ENCODE measurements around the gene RPL13.
"Not testable (repeated sequence)": the region's sequence is repeated elsewhere in the genome, so short reads cannot be mapped to it uniquely, and the experiment has no call there.

Gene RPL13

DNA sequence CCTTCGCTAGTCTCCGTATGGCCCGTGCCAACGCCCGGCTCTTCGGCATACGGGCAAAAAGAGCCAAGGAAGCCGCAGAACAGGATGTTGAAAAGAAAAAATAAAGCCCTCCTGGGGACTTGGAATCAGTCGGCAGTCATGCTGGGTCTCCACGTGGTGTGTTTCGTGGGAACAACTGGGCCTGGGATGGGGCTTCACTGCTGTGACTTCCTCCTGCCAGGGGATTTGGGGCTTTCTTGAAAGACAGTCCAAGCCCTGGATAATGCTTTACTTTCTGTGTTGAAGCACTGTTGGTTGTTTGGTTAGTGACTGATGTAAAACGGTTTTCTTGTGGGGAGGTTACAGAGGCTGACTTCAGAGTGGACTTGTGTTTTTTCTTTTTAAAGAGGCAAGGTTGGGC lies 2.5 kb downstream of the RPL13 start:
- DNase-seq (ENCODE audit: low read depth in 2 of 2): no peak

DNA sequence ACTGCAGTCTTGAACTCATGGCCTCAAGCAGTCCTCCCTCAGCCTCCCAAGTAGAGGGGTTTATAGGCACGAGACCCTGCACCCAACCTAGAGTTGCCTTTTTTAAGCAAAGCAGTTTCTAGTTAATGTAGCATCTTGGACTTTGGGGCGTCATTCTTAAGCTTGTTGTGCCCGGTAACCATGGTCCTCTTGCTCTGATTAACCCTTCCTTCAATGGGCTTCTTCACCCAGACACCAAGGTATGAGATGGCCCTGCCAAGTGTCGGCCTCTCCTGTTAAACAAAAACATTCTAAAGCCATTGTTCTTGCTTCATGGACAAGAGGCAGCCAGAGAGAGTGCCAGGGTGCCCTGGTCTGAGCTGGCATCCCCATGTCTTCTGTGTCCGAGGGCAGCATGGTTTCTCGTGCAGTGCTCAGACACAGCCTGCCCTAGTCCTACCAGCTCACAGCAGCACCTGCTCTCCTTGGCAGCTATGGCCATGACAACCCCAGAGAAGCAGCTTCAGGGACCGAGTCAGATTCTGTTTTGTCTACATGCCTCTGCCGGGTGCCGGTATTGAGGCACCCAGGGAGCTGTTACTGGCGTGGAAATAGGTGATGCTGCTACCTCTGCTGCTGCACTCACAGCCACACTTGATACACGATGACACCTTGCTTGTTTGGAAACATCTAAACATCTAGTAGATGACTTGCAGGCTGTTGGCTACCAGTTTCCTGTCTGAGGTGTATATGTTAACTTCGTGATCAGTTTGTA lies 3.3 kb downstream of the RPL13 start:
- DNase-seq (ENCODE audit: low read depth in 2 of 2): no peak

DNA sequence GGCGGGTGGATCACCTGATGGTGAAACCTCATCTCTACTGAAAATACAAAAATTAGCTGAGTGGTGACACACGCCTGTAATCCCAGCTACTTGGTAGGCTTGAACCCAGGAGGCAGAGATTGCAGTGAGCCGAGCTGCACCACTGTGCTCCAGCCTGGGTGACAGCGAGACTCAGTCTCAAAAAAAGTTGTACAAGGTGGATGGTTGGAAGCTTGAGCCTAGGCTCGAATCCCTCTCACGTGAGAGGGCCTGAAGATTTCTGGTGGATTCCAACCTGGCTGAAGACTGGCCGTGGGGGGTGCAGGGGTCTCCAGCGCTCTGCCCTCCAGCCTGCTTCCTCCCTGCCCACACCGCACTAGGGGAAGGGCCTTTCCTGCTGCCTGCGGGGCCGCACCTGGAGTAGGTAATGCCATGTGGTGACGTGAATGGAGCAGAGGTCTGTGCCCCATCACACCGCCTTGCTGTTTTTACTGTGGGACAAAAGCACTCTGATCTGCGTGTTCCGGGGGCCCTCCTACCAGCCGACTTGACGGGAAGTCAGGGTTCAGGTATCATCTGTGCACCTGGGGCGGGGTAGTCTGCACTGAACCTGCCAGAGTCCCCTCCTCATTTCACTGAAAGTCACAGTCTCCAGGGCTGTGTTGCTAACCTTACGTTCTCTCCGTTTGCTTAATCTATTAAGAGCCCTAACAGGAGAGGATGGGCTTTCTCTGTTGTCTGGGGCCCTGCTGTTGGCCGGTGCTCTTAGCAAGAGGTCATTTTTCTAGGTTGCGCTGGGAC lies 4.2 kb downstream of the RPL13 start:
- no peak for DNase-seq (ENCODE audit: low read depth in 2 of 2)

DNA sequence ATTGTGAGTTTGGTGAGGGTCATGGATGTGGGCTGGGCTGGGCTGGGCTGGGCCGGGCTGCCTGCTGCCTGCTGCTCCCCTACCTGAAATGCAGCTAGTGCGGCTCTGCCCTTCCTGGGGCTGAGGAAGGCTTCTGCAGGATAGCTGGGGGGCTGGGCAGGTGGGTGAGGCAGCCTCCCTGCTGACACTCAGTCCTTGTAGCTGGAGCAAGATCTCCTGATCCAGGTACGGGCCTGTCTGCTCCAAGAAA lies 4.7 kb downstream of the RPL13 start:
- no peak for DNase-seq (ENCODE audit: low read depth in 2 of 2)

DNA sequence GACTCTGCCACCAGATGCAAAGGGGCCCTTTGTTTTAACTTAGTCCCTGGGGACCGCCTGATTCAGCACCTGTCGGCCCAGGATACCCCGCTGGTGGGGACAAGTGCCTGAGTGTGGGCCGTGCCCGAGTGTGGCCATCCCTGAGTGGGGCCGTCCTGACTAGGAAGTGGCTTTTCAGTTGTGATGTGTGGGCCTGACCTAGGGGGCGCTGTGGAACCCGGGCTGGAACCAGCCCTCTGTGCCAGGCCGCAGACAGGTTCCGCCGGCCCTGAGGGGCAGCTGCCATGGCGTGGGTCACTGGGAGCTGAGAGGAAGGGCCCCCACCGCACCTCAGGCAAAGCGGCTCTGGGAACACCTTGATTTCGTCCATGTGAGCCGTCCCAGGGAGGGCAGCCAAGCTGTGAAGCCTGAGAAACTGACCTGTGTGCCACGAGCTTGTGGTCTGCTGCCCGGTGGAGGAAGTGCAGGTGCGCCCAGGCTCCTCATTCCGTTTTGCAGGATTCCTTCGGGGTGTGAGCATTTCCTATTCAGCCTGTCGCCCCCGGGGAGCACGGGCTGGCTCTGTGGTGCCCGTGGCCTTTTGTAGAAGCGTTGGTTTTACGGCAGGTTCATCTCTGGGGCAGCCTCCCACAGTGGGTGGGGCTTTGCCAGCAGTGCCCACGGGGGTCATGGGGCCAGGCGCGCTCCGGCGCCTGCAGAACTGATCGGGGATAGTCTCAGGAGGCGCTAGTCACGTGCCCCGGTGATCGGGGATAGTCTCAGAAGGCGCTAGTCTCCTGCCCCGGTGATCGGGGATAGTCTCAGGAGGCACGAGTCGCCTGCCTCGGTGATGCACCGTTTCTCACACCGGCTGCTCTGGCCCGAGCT lies 5.3 kb downstream of the RPL13 start:
- peak; percentile 54 to 59 for DNase-seq (ENCODE audit: low read depth in 2 of 2)

DNA sequence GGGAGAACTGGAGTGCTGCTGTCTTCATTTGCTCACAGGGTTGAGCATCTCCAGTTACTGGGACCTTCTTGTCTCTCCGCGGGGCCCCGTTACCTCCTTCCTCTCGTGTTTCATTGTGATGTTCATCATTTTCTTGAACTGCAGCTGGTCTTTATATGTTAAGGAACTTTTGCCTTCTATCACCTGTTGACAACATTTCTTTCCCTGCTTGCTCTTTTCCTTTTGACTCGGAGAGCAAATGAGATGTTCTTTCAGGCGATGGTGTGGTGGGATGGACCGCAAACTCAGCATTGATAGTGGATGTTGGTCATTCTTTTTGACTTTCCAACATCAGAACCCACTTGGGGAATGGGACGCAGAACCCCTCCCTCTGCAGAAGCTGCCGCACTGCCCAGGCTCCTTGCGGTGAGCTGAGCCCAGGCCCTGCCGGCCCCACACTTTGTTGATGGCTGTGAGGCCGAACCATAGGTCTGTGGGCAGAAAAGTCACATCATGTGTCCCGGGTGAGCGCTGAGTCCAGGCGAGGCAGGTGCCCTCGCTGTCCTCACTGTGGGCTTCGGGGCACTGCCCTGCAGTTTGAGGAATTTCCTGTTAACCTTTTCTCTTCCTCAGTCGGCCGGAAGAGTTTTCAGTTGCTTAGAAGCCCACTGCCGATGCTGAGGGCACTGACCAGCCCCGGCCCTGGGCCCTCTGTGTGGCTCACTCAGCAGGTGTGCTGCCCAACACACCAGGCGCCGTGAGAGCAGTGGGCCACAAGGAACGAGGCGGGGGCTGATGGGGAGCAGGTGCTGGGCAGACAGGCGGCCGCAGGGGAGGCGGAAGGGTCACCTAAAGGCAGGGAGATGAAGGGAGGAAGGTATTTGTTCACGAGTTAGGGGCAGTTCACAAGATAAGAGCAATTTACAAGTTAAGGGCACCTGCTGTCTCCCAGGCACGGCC lies 7.4 kb downstream of the RPL13 start:
- DNase-seq (ENCODE audit: low read depth in 2 of 2): no peak

DNA sequence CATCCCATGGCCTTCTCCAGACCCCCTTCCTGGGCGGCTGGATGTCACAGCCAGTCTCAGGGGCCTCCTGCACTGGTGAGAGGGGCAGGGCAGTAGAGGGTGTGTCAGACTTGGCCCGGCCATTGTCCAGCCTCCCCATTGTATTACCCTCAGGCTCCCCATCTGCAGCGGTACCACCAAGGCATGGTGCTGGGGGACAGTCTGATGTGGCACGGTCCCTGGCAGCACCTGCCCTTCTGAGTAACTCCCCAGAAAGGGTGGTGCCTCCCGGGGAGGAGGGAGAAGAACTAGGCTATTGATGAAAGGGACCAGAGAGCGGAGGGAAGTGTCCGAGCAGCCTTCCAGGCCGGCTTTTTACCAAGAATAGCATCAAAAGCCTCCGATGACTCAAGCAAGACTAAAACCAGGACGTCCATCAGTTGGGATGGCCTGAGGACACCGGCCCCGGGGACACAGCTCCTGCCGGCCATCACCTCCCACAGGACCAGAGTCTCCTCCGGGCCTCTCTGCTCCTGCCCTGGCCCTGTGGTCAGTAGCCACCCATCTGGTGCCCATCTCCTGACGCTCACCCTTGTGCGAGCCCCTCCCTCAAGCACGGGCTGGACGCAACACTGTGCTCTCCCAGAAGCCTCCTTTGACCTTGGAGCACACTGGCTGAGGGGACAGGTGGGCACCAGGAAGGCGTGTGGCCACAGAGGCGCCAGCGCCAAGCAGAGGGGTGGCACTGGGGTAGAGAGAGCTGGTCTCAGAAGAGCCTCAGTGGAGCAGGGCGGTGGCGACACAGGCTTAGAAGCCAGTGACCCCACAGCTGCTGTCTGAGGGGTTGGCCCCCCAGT lies 9.2 kb downstream of the RPL13 start:
- DNase-seq (ENCODE audit: low read depth in 2 of 2): no peak

DNA sequence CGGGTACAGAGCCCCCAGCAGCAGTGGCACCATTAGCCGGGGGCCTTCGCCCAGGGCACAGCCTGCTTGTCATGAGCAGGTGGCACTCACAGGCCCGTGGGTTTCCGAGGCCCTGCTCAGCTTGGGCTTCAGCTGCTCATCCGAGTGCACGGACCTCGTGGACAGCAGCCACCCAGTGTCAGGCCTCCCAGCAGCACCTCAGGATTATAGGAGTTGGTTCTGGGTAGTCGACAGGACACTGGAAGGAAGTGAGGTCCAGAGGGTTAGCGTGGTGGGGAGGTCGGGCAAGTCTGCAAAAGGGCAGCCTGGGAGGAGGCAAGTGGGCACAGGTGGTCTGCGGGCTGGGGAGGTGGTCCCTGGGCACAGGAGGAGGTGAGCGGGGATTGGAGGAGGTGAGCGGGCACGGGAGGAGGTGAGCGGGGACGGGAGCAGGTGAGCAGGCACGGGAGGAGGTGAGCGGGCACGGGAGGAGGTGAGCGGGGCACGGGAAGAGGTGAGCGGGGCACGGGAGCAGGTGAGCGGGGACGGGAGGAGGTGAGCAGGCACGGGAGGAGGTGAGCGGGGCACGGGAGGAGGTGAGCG lies 10.0 kb downstream of the RPL13 start:
- DNase-seq (ENCODE audit: low read depth in 2 of 2): no peak

DNA sequence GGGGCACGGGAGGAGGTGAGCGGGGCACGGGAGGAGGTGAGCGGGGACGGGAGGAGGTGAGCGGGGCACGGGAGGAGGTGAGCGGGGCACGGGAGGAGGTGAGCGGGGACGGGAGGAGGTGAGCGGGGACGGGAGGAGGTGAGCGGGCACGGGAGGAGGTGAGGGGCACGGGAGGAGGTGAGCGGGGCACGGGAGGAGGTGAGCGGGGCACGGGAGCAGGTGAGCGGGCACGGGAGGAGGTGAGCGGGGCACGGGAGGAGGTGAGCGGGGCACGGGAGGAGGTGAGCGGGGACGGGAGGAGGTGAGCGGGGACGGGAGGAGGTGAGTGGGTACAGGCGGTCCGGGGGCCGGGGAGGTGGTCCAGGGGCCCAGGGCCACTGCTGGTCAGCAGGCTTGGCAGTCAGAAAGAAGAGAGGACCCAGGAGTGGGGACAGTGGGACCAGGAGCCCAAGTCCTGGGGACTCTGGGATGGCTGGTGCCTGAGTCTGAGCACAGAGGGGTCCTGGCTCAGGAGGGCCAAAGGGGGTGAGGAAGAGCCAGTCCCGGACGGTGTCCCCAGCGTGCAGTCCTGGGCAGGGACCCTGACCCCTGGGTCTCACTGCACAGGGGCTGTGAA lies 10.6 kb downstream of the RPL13 start:
- not testable (repeated sequence) for DNase-seq (ENCODE audit: low read depth in 2 of 2)

DNA sequence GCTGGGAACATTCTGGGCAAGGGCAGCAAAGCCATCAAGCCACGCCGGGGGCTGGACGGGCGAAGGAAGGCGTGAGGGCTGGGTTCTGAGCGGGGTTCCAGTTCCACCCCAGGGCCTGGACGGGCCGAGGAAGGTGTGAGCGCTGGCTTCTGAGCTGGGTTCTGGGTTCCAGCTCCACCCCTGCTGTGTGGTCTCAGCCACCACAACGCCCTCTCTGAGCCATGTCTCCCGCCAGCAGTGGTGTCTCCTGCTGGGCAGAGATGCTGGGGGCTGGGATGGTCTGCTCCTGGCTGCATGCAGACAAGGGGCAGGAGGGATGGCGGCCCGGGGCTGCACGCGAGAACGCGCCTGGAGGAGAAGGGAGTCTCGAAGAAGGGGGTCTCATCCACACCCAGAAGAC lies 11.2 kb downstream of the RPL13 start:
- DNase-seq (ENCODE audit: low read depth in 2 of 2): no peak

DNA sequence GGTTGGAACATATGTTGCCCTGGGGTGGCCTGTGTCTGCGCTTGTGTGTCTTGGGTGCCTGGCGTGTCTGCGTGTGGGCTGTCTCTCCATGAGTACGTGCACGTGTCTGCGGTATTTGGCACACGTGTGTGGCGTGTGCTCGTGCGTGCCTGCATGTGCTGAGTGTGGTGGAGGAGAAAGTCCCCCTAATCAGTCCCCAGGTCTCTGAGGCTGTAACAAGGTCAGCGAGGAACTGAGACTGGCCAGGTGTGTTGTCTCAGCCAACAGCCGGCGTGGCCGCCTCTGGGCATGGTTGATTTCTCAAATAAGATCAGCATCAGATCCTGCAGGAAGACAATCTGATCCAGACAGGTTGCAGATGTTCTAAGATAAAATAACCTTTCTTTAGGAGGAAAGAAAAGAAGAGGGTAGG lies 11.6 kb downstream of the RPL13 start:
- DNase-seq (ENCODE audit: low read depth in 2 of 2): no peak

DNA sequence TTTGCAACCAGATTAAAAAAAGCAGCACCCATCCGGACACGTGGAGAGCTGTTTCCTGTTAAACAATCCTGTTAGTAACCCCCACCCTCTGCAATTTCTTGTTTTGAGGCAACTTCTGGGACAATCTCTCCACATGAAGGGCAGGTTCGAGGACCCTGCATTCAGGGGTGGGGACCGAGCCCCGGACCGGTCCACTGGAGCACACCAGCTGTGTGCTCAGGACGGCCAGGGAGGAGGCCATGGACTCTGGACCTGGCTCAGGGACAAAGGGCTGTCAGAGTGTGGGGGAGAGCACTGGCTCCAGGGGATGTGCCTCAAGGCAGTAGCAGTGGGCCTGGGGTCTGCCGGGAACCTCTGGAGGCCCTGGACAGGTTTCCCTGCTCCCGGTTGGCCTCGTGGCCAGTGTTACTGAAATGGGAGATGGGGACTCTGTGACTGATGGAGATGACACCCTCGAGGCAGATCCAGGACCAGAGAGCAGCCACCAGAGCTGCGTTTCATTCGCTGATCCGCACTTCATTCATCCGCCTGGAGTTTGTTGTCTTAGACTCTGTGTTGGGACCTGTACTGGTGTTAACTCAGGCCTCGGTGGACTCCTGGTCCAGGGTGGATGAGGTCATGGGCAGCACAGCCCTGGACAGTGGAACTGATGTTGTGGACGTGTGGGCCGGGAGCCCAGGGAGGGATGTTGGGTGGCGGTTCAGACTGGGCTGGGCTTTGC lies 12.2 kb downstream of the RPL13 start:
- DNase-seq (ENCODE audit: low read depth in 2 of 2): no peak

DNA sequence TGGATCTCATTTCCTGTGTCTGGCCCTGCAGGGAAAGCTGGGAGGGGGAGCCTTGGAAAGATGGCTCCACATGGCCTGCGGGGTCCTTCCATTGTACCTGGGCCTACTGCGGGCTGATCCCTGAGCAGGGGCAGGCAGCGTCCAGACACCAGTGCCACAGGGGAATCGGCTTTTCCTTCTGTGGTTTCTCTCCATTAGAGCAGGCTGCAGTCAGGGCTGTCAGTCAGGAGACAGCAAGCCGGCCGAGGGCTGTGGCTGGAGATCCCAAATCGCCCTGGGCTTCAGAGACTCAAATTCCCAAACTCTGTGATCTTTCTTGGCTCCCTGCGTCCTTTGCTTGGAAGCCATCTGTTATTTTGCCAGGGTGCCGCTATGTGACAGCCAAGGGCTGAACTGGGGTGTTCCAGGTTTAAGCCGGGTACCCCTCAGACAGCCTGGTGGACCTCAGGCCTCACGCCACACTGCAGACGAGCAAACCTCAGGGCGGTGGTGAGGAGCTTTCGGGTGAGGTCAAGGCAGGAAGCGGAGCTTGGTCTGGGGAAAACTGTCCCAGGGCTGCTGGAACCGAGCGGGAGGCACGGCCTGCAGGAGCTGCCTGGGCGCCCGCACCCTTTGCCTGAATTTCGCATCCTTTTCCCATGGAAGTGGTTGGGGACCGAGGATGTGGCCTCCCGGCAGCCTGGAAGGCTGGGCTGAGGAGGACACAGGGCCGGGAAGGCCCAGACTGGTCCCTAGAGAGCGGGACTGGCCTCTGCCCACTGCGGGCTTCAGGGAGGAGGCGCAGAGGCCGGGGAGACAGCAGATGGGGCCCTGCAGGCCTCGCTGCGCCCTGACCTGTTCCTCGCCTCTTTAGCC lies 13.6 kb downstream of the RPL13 start:
- no peak for DNase-seq (ENCODE audit: low read depth in 2 of 2)

DNA sequence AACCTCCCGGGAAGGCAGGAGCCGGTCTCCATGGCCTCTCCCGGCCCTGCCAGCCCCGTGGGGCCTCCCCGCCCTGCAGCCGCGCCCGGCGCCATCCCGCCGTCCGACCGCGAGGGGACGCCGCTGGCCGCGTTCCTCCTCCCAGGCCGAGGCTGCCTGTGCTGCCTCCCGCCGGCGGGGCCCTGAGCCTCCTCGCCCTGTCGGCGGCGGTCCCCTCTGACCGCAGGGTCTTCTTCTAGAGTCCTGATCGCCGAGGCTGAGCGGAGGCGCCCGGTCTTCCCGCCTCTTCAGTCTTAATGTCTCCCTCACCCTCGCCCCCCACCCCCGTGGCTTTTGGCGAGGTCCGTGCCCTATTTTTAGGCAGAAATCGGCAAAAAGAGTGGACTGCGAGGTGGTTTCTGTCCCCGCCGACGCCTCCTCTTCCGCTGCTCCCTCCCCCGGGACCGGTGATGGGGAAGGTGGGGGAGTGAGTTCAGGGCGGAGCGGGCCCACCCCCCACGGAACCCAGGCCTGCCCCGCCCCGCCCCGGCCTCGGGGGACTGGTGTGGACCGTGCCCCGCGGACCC lies 14.3 kb downstream of the RPL13 start:
- peak in 1 of 2 donors; percentile 49 for DNase-seq (ENCODE audit: low read depth in 2 of 2)

DNA sequence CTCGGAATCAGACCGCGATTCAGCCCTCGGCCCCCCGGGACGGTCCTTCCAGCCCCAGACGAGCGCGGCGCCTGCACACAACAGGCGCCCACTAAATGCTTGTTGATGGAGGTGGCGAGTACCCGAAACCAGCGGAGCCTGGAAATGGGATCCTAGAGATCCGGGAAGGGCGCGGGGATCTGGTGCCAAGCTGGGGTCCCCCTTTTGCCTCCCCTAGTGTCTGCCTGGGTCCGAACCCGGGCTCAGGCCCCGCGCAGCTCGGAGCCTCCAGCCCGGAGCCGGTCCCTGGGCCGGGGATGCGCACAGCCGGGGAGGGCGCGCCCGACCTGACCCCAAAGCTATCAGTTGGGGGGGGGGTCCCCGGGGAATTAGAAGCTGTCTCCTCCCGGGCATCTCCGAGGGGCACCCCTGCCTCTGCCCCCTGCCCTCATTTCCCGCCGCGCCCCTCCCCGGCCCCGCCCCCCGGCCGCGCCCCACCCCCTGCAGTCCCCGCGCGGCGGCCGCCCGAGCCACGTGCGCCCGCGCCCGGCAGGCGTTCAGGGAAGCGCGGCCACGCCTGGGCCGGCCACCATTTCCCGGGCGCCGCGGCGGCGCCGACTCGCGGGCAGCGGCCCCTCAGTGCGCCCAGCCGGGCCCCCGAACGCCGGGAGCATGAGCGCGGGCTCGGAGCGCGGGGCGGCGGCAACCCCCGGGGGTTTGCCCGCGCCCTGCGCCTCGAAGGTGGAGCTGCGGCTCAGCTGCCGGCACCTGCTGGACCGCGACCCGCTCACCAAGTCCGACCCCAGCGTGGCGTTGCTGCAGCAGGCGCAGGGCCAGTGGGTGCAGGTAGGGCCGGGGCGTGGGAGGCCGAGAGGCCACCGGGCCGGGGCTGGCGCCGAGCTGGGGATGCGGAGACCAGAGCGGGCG lies 15.0 kb downstream of the RPL13 start, which contains the start of gene CPNE7:
Gene CPNE7, plus strand, starts transcription at position 512 of the 906 bp plus-strand sequence. Its CDS starts 140 bp downstream, at position 652.
- no peak for DNase-seq (ENCODE audit: low read depth in 2 of 2)

Data from stimulated activated CD8-positive, alpha-beta memory T cell treated with anti-CD3 and anti-CD28 coated beads, Interleukin-15, amount 100 ng/mL, for 48 hours (primary cell).